Ovary (tissue), 9 donors: ENCODE data around the gene MAJIN. TPM values are rescaled to one million over a fixed set of nuclear protein-coding genes. Genes with fewer than 3 reads are reported as not detected.

Source experiments
- DNase-seq, 5 donors: peaks; one replicate each; pipeline ENCODE4 v3.0.0-alpha.2; 2019 to 2020
- H3K27ac ChIP-seq, 2 donors: fragments of 200-600 bp; one replicate each; pipeline versions ENCODE4 v1.5.1 to v1.8.0; 2019 to 2022
- H3K27me3 ChIP-seq: fragments of 200-600 bp; one replicate; pipeline ENCODE4 v1.8.0; 2022
- H3K36me3 ChIP-seq: fragments of 200-600 bp; sonication (generic); one replicate; pipeline ENCODE4 v1.5.1; 2019
- H3K4me1 ChIP-seq: one replicate; pipeline ENCODE4 v1.8.1; 2013; ENCODE audit warnings: mild to moderate bottlenecking, moderate library complexity; ENCODE audit not compliant: insufficient read depth
- H3K4me3 ChIP-seq: fragments of 200-600 bp; sonication (generic); one replicate; pipeline ENCODE4 v1.5.1; 2017
- H3K9me3 ChIP-seq, 2 donors: fragments of 200-600 bp in 1 of 2; sonication (generic) in 1 of 2; one replicate each; pipeline versions ENCODE4 v1.5.1 to v1.8.1; 2013 to 2019; ENCODE audit warnings: mild to moderate bottlenecking in 1 of 2, moderate library complexity in 1 of 2
- EP300 ChIP-seq: sonication (generic); formaldehyde crosslinking; IDR thresholded peaks from one replicate; pipeline ENCODE4 v1.6.1; 2017; ENCODE audit warnings: antibody characterized with exemption
- POLR2A ChIP-seq: fragments of 450-650 bp; IDR thresholded peaks from one replicate; pipeline ENCODE4 v1.6.1; 2017; ENCODE audit warnings: antibody characterized with exemption, mild to moderate bottlenecking, moderate library complexity
- WGBS, 3 donors: extraction: QIAGEN DNeasy Blood & Tissue Kit in 1 of 3; methylation state at CpG; one replicate each; pipeline versions ENCODE4 v1.1.5 to v1.1.7; 2013 to 2017; 5-methylcytosine and 5-hydroxymethylcytosine counted together
- intact Hi-C, 4 donors: fragments of 100-400 bp; cut with DNase I; formaldehyde crosslinking; loops; one replicate each; pipeline versions ENCODE4 v1.11.0 to v1.15.1; 2022 to 2023
- polyA plus RNA-seq, 2 donors: library from polyadenylated mRNA; stranded (reverse); fragments of 200-250 nt in 1 of 2; fragments of 350-450 nt in 1 of 2; fragmentation: Illumina TruSeq in 1 of 2; extraction: RNeasy Lipid Tissue Mini Kit (QIAGEN cat#74804) in 1 of 2; gene quantifications; one replicate each; pipeline ENCODE4 v1.2.3, GENCODE V29; 2013 to 2014
- total RNA-seq, 7 donors: library from RNA; depleted of rRNA in 2 of 7; stranded (reverse); fragments of >200 nt in 2 of 7; fragmentation: NEBNext Ultra II Directional in 3 of 7; extraction: Animal tissue kit (Norgen Biotek cat#: 25700) in 3 of 7; gene quantifications; one replicate each; pipeline versions ENCODE4 v1.1.0 to v1.2.4, GENCODE V29; 2016 to 2023
- TF ChIP-seq, protein P1 (sequence below), 3 donors: fragments of 450-650 bp in 2 of 3; fragments of 200-600 bp in 1 of 3; IDR thresholded peaks; one replicate each; pipeline versions ENCODE4 v1.5.1 to v1.8.0; 2016 to 2022; ENCODE audit warnings: antibody characterized with exemption in 3 of 3, mild to moderate bottlenecking in 1 of 3
- donor health status: DM: no; HTN: no; CAD: no; lungs with moderate emphysema.
- donor health status: DM: no; HTN: no; CAD: no.
- donor health status: Bipolar disorder and iron deficiency.
- donor health status: DM: yes; HTN: yes; CAD: no.
- donor health status: DM: no; HTN: no; CAD: no.
- donor health status: DM: yes; HTN: yes; CAD: no.

The MAJIN gene
- total and polyA plus RNA-seq, 9 donors = 0.46 TPM; not detected in 8

DNA sequence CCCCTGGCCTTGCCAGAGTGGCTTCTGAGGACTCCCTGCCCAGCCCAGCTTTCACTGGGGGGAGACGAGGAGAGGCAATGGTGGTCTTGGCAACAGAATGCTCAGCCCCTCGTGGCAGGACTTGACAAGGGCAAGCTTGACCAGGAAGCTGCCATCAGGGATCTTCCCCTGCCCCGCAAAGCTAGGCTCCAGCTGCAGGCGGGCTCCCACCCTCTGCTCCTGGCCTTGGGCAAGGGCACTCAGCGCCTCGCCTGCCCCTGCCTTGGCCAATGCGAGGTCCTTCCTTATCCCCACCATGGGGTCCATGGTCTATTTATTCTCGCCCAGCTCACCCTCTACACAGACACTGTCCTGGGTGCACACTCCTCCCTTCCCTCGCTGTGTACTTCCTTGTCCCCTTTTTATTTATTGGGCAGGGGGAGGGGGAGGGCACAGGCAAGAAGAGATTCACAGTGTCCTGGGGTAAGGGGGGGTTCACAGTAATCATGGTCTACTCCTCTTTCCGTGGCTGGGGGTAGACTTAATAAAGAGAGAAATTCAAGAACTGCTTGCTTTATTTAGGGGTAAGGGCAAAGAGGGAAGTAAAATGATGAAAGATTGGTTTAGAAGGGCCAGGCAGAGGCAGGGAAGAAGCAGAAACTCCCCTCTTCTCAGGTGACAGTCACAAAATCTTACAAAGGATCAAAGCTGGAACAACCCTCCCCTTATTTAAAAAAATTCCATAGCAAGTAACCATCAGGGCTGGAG lies 37.8 kb downstream of the MAJIN start:
- WGBS, 3 donors = 82 to 88% (median 86%) methylated on average over 10 of the region's 10 CpGs
- Histone ChIP-seq H3K27ac (no peak overlapping the region), H3K4me1 (peaks cover 5% of the 10 kb centered on the region), H3K4me3 (no peak overlapping the region), H3K27me3 (no peaks in the 10 kb centered on the region), H3K9me3 (no peaks in the 10 kb centered on the region), H3K36me3 (no peaks in the 10 kb centered on the region)
- TF ChIP-seq, protein P1, sequence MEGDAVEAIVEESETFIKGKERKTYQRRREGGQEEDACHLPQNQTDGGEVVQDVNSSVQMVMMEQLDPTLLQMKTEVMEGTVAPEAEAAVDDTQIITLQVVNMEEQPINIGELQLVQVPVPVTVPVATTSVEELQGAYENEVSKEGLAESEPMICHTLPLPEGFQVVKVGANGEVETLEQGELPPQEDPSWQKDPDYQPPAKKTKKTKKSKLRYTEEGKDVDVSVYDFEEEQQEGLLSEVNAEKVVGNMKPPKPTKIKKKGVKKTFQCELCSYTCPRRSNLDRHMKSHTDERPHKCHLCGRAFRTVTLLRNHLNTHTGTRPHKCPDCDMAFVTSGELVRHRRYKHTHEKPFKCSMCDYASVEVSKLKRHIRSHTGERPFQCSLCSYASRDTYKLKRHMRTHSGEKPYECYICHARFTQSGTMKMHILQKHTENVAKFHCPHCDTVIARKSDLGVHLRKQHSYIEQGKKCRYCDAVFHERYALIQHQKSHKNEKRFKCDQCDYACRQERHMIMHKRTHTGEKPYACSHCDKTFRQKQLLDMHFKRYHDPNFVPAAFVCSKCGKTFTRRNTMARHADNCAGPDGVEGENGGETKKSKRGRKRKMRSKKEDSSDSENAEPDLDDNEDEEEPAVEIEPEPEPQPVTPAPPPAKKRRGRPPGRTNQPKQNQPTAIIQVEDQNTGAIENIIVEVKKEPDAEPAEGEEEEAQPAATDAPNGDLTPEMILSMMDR (IDR thresholded peaks at IDR 0.05) = no peak
- TF ChIP-seq POLR2A = no peak
- TF ChIP-seq EP300 = no peak
- DNase-seq = no peak
- intact Hi-C loops = loop anchor here in 1 of 4 donors (10.0 kb wide), 1 partner anchor 51 kb away; no protein-coding TSS in a partner anchor

DNA sequence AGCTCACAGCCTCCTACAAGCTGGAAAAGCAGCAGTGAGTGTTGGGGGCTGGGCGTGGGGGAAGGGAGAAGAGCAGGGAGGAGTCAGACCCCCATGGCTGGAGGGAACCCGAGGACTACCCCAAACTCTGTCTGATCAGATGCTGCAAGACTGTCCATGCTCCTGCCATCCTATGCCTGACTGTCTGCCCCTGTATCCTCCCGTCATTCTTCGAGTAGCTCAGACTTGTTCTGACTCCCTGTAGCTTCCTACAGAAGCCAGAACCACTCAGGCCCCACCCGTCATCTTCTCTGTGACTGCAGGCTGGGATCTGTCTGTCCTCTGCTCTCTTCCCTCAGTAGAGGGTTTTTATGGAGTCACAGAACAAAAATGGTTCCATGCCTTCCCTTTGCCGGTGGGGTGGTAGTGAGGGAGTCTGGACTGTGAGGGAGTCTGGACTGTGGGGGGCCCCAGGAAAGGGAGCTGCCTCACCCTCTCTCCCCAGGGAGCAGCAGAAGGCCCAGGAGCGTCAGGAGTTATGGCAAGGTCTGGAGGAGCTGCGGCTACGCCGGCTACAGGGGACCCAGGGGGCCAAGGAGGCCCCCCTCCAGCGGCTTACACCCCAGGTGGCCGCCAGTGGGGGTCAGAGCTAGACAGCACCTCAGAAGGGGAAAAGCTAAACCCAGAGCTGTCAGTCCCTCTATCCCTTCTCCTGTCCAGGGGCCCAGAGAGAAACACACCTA lies 38.5 kb downstream of the MAJIN start:
- no peaks in the 10 kb centered on the region for H3K9me3 ChIP-seq
- peaks cover 5% of the 10 kb centered on the region for H3K4me1 ChIP-seq
- intact Hi-C loops = loop anchor here in 1 of 4 donors (10.0 kb wide), 1 partner anchor 51 kb away; no protein-coding TSS in a partner anchor
- no peak overlapping the region for H3K4me3 ChIP-seq
- 83 to 87% (median 83%) methylated on average over 12 of the region's 12 CpGs for WGBS, 3 donors
- H3K27ac ChIP-seq = no peak overlapping the region
- no peak for DNase-seq
- H3K36me3 ChIP-seq = no peaks in the 10 kb centered on the region
- H3K27me3 ChIP-seq = no peaks in the 10 kb centered on the region
- TF ChIP-seq EP300 (no peak), POLR2A (no peak)
- TF ChIP-seq, protein P1 (IDR thresholded peaks at IDR 0.05) = no peak

DNA sequence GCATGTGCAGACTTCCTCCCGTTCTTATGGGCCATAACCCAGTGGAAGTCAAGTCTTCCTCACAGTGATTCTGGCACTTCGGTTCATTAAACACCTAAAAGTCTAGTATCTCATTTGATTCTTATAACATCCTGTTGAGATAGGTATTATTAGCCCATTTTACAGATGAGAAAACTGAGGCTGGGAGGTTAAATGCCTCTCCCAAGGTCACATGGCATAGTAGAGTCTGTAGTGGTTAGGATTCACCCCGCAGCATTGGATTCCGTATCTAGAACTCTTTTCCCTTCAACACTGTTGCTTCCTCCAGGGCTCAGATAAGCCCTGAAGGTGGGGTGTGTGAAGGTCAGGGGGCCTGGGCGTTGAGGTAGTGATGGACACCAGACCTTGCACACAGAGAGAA lies 39.6 kb downstream of the MAJIN start:
- H3K27ac ChIP-seq = no peak overlapping the region
- 87 to 91% (median 88%) methylated on average over 5 of the region's 5 CpGs for WGBS, 3 donors
- H3K9me3 ChIP-seq = no peaks in the 10 kb centered on the region
- DNase-seq = no peak
- peaks cover 5% of the 10 kb centered on the region for H3K4me1 ChIP-seq
- intact Hi-C loops = loop anchor here in 1 of 4 donors (10.0 kb wide), 1 partner anchor 52 kb away; no protein-coding TSS in a partner anchor
- no peaks in the 10 kb centered on the region for H3K36me3 ChIP-seq
- TF ChIP-seq, protein P1 (IDR thresholded peaks at IDR 0.05) = no peak
- TF ChIP-seq EP300 (no peak), POLR2A (no peak)
- no peaks in the 10 kb centered on the region for H3K27me3 ChIP-seq
- H3K4me3 ChIP-seq = no peak overlapping the region

DNA sequence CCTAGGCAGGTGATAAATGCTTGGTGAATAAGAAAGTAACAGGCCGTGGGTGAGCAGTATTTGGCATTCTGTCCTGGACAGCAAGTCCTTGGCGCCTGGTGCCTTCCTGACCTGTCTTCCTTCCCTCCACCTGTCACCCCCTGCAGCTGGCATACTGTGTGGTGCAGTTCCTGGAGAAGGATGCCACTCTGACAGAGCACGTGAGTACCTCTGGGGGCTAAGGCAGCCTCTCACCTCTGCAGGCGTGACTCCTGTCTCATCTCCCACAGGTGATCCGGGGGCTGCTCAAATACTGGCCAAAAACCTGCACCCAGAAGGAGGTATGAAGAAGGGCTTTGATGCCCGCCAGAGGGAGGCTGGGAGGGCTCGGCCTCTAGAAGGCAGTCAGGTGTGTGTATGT lies 40.6 kb downstream of the MAJIN start:
- DNase-seq = no peak
- 95 to 98% (median 96%) methylated on average over 7 of the region's 7 CpGs for WGBS, 3 donors

More for the DNA sequence above, 40.6 kb downstream of the MAJIN start:
- TF ChIP-seq EP300 = no peak
- no peak for TF ChIP-seq POLR2A
- TF ChIP-seq, protein P1 (IDR thresholded peaks at IDR 0.05) = no peak
- H3K4me1 ChIP-seq = peaks cover 5% of the 10 kb centered on the region
- intact Hi-C loops = loop anchor here in 1 of 4 donors (10.0 kb wide), 1 partner anchor 54 kb away; no protein-coding TSS in a partner anchor
- H3K27me3 ChIP-seq = no peaks in the 10 kb centered on the region
- H3K36me3 ChIP-seq = no peaks in the 10 kb centered on the region
- H3K9me3 ChIP-seq = no peaks in the 10 kb centered on the region
- no peak overlapping the region for H3K4me3 ChIP-seq
- H3K27ac ChIP-seq = no peak overlapping the region
